ENCODE measurements around the gene PTPRG.
"Not testable (repeated sequence)": the region's sequence is repeated elsewhere in the genome, so short reads cannot be mapped to it uniquely, and the experiment has no call there.

PTPRG gene

GRCh38 chr3:61684386-61684785, 123.0 kb downstream of the PTPRG start:
- no peak for DNase-seq (ENCODE audit: low read depth in 2 of 2)

GRCh38 chr3:61685755-61686154, 124.4 kb downstream of the PTPRG start:
- DNase-seq (ENCODE audit: low read depth in 2 of 2): no peak

GRCh38 chr3:61686228-61686648, 124.9 kb downstream of the PTPRG start:
- no peak for DNase-seq (ENCODE audit: low read depth in 2 of 2)

GRCh38 chr3:61687206-61687605, 125.8 kb downstream of the PTPRG start:
- DNase-seq (ENCODE audit: low read depth in 2 of 2): no peak

- no peak for DNase-seq (ENCODE audit: low read depth in 2 of 2)
These were observed 126.4 kb downstream of the PTPRG start for GRCh38 chr3:61687663-61688306.

GRCh38 chr3:61688307-61688984, 127.1 kb downstream of the PTPRG start:
- no peak for DNase-seq (ENCODE audit: low read depth in 2 of 2)

- no peak for DNase-seq (ENCODE audit: low read depth in 2 of 2)
These were observed 128.6 kb downstream of the PTPRG start for GRCh38 chr3:61690016-61690415.

GRCh38 chr3:61691466-61691865, 130.1 kb downstream of the PTPRG start:
- no peak for DNase-seq (ENCODE audit: low read depth in 2 of 2)

GRCh38 chr3:61697301-61697700, 135.9 kb downstream of the PTPRG start:
- no peak for DNase-seq (ENCODE audit: low read depth in 2 of 2)

GRCh38 chr3:61698278-61699072, 137.1 kb downstream of the PTPRG start:
- DNase-seq (ENCODE audit: low read depth in 2 of 2): not testable (repeated sequence)

GRCh38 chr3:61699622-61700021, 138.3 kb downstream of the PTPRG start:
- DNase-seq (ENCODE audit: low read depth in 2 of 2): no peak

- DNase-seq (ENCODE audit: low read depth in 2 of 2): no peak
These were observed 139.6 kb downstream of the PTPRG start for GRCh38 chr3:61701011-61701410.

GRCh38 chr3:61702453-61702852, 141.1 kb downstream of the PTPRG start:
- no peak for DNase-seq (ENCODE audit: low read depth in 2 of 2)

GRCh38 chr3:61704807-61705206, 143.4 kb downstream of the PTPRG start:
- no peak for DNase-seq (ENCODE audit: low read depth in 2 of 2)

GRCh38 chr3:61707492-61707891, 146.1 kb downstream of the PTPRG start:
- DNase-seq (ENCODE audit: low read depth in 2 of 2): no peak

GRCh38 chr3:61710920-61711319, 149.5 kb downstream of the PTPRG start:
- not testable (repeated sequence) for DNase-seq (ENCODE audit: low read depth in 2 of 2)

GRCh38 chr3:61714225-61714624, 152.9 kb downstream of the PTPRG start:
- no peak for DNase-seq (ENCODE audit: low read depth in 2 of 2)

- DNase-seq (ENCODE audit: low read depth in 2 of 2): no peak
These were observed 154.6 kb downstream of the PTPRG start for GRCh38 chr3:61715886-61716527.

- not testable (repeated sequence) for DNase-seq (ENCODE audit: low read depth in 2 of 2)
These were observed 155.3 kb downstream of the PTPRG start for GRCh38 chr3:61716693-61717092.

GRCh38 chr3:61718565-61718964, 157.2 kb downstream of the PTPRG start:
- no peak for DNase-seq (ENCODE audit: low read depth in 2 of 2)

- no peak for DNase-seq (ENCODE audit: low read depth in 2 of 2)
These were observed 158.1 kb downstream of the PTPRG start for GRCh38 chr3:61719278-61719977.

- DNase-seq (ENCODE audit: low read depth in 2 of 2): no peak
These were observed 161.7 kb downstream of the PTPRG start for GRCh38 chr3:61723038-61723437.
